H9 (cell line): ENCODE results near the gene MAGED1. TPM values are rescaled to one million over a fixed set of nuclear protein-coding genes. Genes with fewer than 3 reads are reported as not detected.

ENCODE experiments used
- DNase-seq: peaks from one replicate; pipeline ENCODE4 v3.0.0-alpha.2; 2017
- H2AFZ ChIP-seq: one replicate; pipeline ENCODE4 v1.6.1; 2013; ENCODE audit warnings: mild to moderate bottlenecking, low read length, control low read depth, moderate library complexity
- H2AK5ac ChIP-seq: 2 replicates; pipeline ENCODE4 v1.6.1; 2013; ENCODE audit warnings: low read length, control low read depth, mixed read lengths; ENCODE audit not compliant: insufficient read length
- H2BK120ac ChIP-seq: one replicate; pipeline ENCODE4 v1.6.1; 2013; ENCODE audit warnings: low read depth, mild to moderate bottlenecking, low read length, control low read depth, inconsistent platforms; ENCODE audit not compliant: poor library complexity, severe bottlenecking
- H2BK12ac ChIP-seq: 2 replicates; pipeline ENCODE4 v1.6.1; 2013; ENCODE audit warnings: low read length, control low read depth, mixed read lengths, low read depth; ENCODE audit not compliant: insufficient read length
- H2BK15ac ChIP-seq: 2 replicates; pipeline ENCODE4 v1.6.1; 2013; ENCODE audit warnings: low read depth, low read length, control low read depth
- H2BK20ac ChIP-seq: one replicate; pipeline ENCODE4 v1.6.1; 2013; ENCODE audit warnings: low read depth, mild to moderate bottlenecking, low read length, control low read depth, inconsistent platforms; ENCODE audit not compliant: poor library complexity, severe bottlenecking
- H2BK5ac ChIP-seq: 2 replicates; pipeline ENCODE4 v1.6.1; 2013; ENCODE audit warnings: low read length, control low read depth, mixed read lengths; ENCODE audit not compliant: insufficient read length
- H3K14ac ChIP-seq: 2 replicates; pipeline ENCODE4 v1.6.1; 2013; ENCODE audit warnings: low read length, control low read depth; ENCODE audit not compliant: insufficient read depth
- H3K18ac ChIP-seq: 2 replicates; pipeline ENCODE4 v1.6.1; 2013; ENCODE audit warnings: low read depth, mild to moderate bottlenecking, mixed read lengths, low read length, control low read depth; ENCODE audit not compliant: insufficient read length
- H3K23ac ChIP-seq: 2 replicates; pipeline ENCODE4 v1.6.1; 2013; ENCODE audit warnings: low read length, control low read depth, mixed read lengths, low read depth; ENCODE audit not compliant: insufficient read length
- H3K23me2 ChIP-seq: 2 replicates; pipeline ENCODE4 v1.6.1; 2013; ENCODE audit warnings: low read depth, mild to moderate bottlenecking, mixed read lengths, low read length, control low read depth; ENCODE audit not compliant: insufficient read length, poor library complexity, severe bottlenecking
- H3K27ac ChIP-seq: 2 replicates; pipeline ENCODE4 v1.5.1; 2013; ENCODE audit warnings: low read length, control low read depth, mixed read lengths, low read depth; ENCODE audit not compliant: insufficient read length
- H3K27me3 ChIP-seq: 2 replicates; pipeline ENCODE4 v1.6.1; 2013; ENCODE audit warnings: low read length, control low read depth, inconsistent platforms; ENCODE audit not compliant: insufficient read depth
- H3K4ac ChIP-seq: 2 replicates; pipeline ENCODE4 v1.6.1; 2013; ENCODE audit warnings: low read depth, mild to moderate bottlenecking, control low read depth, inconsistent platforms, low read length, moderate library complexity
- H3K4me1 ChIP-seq: 2 replicates; pipeline ENCODE4 v1.6.1; 2013; ENCODE audit warnings: low read length, control low read depth, inconsistent platforms; ENCODE audit not compliant: insufficient read depth
- H3K4me2 ChIP-seq: 2 replicates; pipeline ENCODE4 v1.6.1; 2013; ENCODE audit warnings: low read length, control low read depth, mixed read lengths; ENCODE audit not compliant: insufficient read length, insufficient read depth
- H3K56ac ChIP-seq: 2 replicates; pipeline ENCODE4 v1.6.1; 2013; ENCODE audit warnings: low read depth, mild to moderate bottlenecking, mixed read lengths, low read length, control low read depth; ENCODE audit not compliant: insufficient read length
- H3K79me1 ChIP-seq: 2 replicates; pipeline ENCODE4 v1.6.1; 2013; ENCODE audit warnings: low read depth, mild to moderate bottlenecking, moderate library complexity, low read length, control low read depth, inconsistent platforms; ENCODE audit not compliant: insufficient read depth, poor library complexity, severe bottlenecking
- H3K79me2 ChIP-seq: 2 replicates; pipeline ENCODE4 v1.6.1; 2013; ENCODE audit warnings: low read length, control low read depth, inconsistent platforms; ENCODE audit not compliant: insufficient read depth
- H3K9ac ChIP-seq: 2 replicates; pipeline ENCODE4 v1.6.1; 2013; ENCODE audit warnings: low read length, control low read depth, mixed read lengths; ENCODE audit not compliant: insufficient read length; ENCODE audit errors: extremely low read depth
- H3K9me3 ChIP-seq: one replicate; pipeline ENCODE4 v1.6.1; 2013; ENCODE audit warnings: low read depth, low read length, inconsistent platforms; ENCODE audit not compliant: control insufficient read depth
- H3T11ph ChIP-seq: one replicate; pipeline ENCODE4 v1.6.1; 2013; ENCODE audit warnings: mild to moderate bottlenecking, low read length, control low read depth, inconsistent platforms
- H4K20me1 ChIP-seq: one replicate; pipeline ENCODE4 v1.6.1; 2013; ENCODE audit not compliant: control insufficient read depth, insufficient read length, insufficient read depth
- H4K5ac ChIP-seq: 2 replicates; pipeline ENCODE4 v1.6.1; 2013; ENCODE audit warnings: low read depth, mild to moderate bottlenecking, mixed read lengths, low read length, control low read depth; ENCODE audit not compliant: insufficient read length
- H4K8ac ChIP-seq: replicated peaks from 2 replicates; pipeline ENCODE4 v1.6.1; 2013; ENCODE audit warnings: low read length, control low read depth, mixed read lengths, low read depth; ENCODE audit not compliant: insufficient read length
- H4K91ac ChIP-seq: 2 replicates; pipeline ENCODE4 v1.6.1; 2013; ENCODE audit warnings: low read depth, mild to moderate bottlenecking, moderate library complexity, mixed read lengths, low read length, control low read depth; ENCODE audit not compliant: insufficient read length
- H3K27ac Mint-ChIP-seq, 3 experiments: 2 replicates in 2 of 3; 3 replicates in 1 of 3; pipeline ENCODE4 v1.8.0; 2020 to 2021; ENCODE audit warnings: mixed read lengths in 3 of 3, mild to moderate bottlenecking in 1 of 3, moderate library complexity in 1 of 3
- H3K27me3 Mint-ChIP-seq: 2 replicates; pipeline ENCODE4 v1.8.0; 2021; ENCODE audit warnings: low read depth, mild to moderate bottlenecking, moderate library complexity, mixed read lengths
- H3K36me3 Mint-ChIP-seq, 3 experiments: 2 replicates in 2 of 3; 3 replicates in 1 of 3; pipeline ENCODE4 v1.8.0; 2020 to 2021; ENCODE audit warnings: low read depth in 3 of 3, mixed read lengths in 3 of 3; ENCODE audit not compliant: insufficient read depth in 1 of 3
- H3K4me1 Mint-ChIP-seq, 2 experiments: 2 replicates each; pipeline ENCODE4 v1.8.0; 2020; ENCODE audit warnings: mixed read lengths in 2 of 2
- H3K4me3 Mint-ChIP-seq, 2 experiments: 2 replicates in 1 of 2; 3 replicates in 1 of 2; pipeline ENCODE4 v1.8.0; 2020 to 2021; ENCODE audit warnings: mild to moderate bottlenecking in 2 of 2, mixed read lengths in 2 of 2, moderate library complexity in 1 of 2
- H3K9me3 Mint-ChIP-seq, 2 experiments: 2 replicates in 1 of 2; 3 replicates in 1 of 2; pipeline ENCODE4 v1.8.0; 2020; ENCODE audit warnings: mild to moderate bottlenecking in 2 of 2, mixed read lengths in 2 of 2, moderate library complexity in 1 of 2
- CTCF ChIP-seq: fragments of 200-600 bp; sonication (generic); conservative IDR thresholded peaks from 3 replicates; pipeline ENCODE4 v1.8.0; 2021; ENCODE audit warnings: antibody characterized with exemption, mild to moderate bottlenecking
- WGBS: extraction: QIAGEN DNeasy Blood & Tissue Kit; methylation state at CpG from one replicate; pipeline ENCODE4 v1.1.7; 2013; ENCODE audit warnings: missing lambda C conversion rate, low lambda C conversion rate, mixed read lengths; ENCODE audit not compliant: insufficient read length; ENCODE audit errors: extremely low coverage; 5-methylcytosine and 5-hydroxymethylcytosine counted together
- total RNA-seq: library from RNA; stranded (reverse); gene quantifications from 2 replicates; pipeline ENCODE4 v1.2.1, GENCODE V29; 2021

MAGED1 gene
- total RNA-seq, 1 experiment from 2014 or later, result 163 TPM

DNA sequence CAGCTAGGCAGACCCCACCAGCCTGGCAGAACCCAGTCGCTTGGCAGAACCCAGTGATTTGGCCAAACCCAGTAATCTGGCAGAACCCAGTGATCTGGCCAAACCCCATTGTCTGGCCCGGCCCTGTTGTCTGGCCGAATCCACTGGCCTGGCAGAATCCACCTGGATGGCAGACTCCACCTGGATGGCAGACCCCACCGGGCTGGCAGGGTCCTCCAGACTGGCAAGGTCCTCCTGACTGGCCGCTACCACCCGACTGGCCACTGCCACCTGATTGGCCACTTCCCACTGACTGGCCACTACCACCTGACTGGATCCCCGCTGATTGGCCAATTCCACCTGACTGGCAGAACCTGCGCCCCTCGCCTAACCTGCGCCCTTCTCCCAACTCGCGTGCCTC is 3.2 kb downstream of the MAGED1 start:
- H2BK5ac ChIP-seq, result no peak overlapping the region
- H2AFZ ChIP-seq, result no peak overlapping the region
- WGBS, result no CpG with 5 or more reads among the region's 12 CpGs
- no peak overlapping the region for H4K8ac ChIP-seq
- no peak overlapping the region for H3K9ac ChIP-seq
- H2BK120ac ChIP-seq, result no peak overlapping the region
- peaks cover 3% of the 10 kb centered on the region for H4K20me1 ChIP-seq
- peaks cover 2% of the 10 kb centered on the region; the same call in 1 of the 2 replicates for H3K4me1 ChIP-seq
- H2BK20ac ChIP-seq, result no peak overlapping the region
- H3K9me3 ChIP-seq, result peaks cover 5% of the 10 kb centered on the region
- no peak overlapping the region for H2BK15ac ChIP-seq
- H3K4me2 ChIP-seq, result no peak overlapping the region
- no peak overlapping the region for H3K4ac ChIP-seq
- H3K23me2 ChIP-seq, result peaks cover 6% of the 10 kb centered on the region
- H3K79me2 ChIP-seq, result no peaks in the 10 kb centered on the region
- no peak overlapping the region for H3K56ac ChIP-seq
- TF ChIP-seq CTCF, result no peak
- H3T11ph ChIP-seq, result no peak overlapping the region
- H3K14ac ChIP-seq, result no peak overlapping the region
- H2AK5ac ChIP-seq, result no peak overlapping the region
- no peak overlapping the region for H4K91ac ChIP-seq
- no peak overlapping the region for H3K27ac ChIP-seq
- Mint-ChIP-seq H3K27ac (no peak overlapping the region), H3K4me1 (peaks cover 6 to 11% of the 10 kb centered on the region in 2 experiments), H3K36me3 (peaks cover 35 to 55% (median 55%) of the 10 kb centered on the region in 3 experiments), H3K27me3 (peaks cover 2% of the 10 kb centered on the region; the same call in 1 of the 2 replicates), H3K4me3 (no peak overlapping the region; a peak in 1 of 5 replicates), H3K9me3 (peaks cover 66 to 67% of the 10 kb centered on the region in 2 experiments)
- H3K27me3 ChIP-seq, result no peaks in the 10 kb centered on the region; the same call in 1 of the 2 replicates
- no peak overlapping the region for H2BK12ac ChIP-seq
- no peak for DNase-seq
- H3K23ac ChIP-seq, result no peak overlapping the region
- no peaks in the 10 kb centered on the region for H3K79me1 ChIP-seq
- no peak overlapping the region for H4K5ac ChIP-seq
- no peak overlapping the region for H3K18ac ChIP-seq
